ENCODE measurements around the gene GPC6.

DNA sequence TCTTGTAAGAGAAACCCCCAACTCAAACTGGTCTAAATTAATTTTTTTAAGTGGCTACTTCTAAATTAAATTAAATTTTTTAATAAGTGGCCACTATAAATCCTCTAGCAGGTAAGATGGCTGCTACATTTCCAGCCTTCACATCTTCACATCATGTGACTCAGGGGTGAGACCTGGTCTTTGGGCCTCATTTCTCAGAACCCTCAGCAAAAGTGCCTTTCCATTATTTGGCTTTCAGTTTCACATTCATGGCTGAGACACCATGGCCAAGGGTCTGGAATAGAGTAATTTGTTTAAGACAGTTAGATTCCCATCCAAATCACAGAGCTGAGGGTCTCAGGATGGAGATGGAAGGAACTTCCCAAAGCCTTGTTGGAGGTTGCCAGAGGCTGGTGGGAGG is 1205.4 kb downstream of the GPC6 start:
- TF ChIP-seq, protein P1, sequence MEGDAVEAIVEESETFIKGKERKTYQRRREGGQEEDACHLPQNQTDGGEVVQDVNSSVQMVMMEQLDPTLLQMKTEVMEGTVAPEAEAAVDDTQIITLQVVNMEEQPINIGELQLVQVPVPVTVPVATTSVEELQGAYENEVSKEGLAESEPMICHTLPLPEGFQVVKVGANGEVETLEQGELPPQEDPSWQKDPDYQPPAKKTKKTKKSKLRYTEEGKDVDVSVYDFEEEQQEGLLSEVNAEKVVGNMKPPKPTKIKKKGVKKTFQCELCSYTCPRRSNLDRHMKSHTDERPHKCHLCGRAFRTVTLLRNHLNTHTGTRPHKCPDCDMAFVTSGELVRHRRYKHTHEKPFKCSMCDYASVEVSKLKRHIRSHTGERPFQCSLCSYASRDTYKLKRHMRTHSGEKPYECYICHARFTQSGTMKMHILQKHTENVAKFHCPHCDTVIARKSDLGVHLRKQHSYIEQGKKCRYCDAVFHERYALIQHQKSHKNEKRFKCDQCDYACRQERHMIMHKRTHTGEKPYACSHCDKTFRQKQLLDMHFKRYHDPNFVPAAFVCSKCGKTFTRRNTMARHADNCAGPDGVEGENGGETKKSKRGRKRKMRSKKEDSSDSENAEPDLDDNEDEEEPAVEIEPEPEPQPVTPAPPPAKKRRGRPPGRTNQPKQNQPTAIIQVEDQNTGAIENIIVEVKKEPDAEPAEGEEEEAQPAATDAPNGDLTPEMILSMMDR (IDR thresholded peaks at IDR 0.05; ENCODE audit: extremely low read depth in 1 of 2, insufficient read depth in 1 of 2, low read depth in 1 of 2, low read length in 2 of 2), result no peak
- no peak for TF ChIP-seq EZH2 (IDR thresholded peaks at IDR 0.05; ENCODE audit: borderline replicate concordance, low read depth, low read length, severe bottlenecking)
- no peak for TF ChIP-seq POLR2AphosphoS5 (IDR thresholded peaks at IDR 0.05; ENCODE audit: insufficient read depth, low read depth, low read length)

Measured in endothelial cell of umbilical vein (primary cell).